HepG2 (cell line): Measurements from ENCODE around the gene TAMALIN. TPM values are rescaled to one million over a fixed set of nuclear protein-coding genes. Genes with fewer than 3 reads are reported as not detected.
A peak's percentile ranks its signal among the peaks of the same experiment; 100 is the strongest.

Experiments used
- CBX2 ChIP-seq, 2 experiments: fragments of 200-600 bp in 1 of 2; sonication (generic); formaldehyde crosslinking in 1 of 2; IDR thresholded peaks; 2 replicates each; pipeline versions ENCODE4 v1.7.0 to v1.8.1; 2018 to 2022; ENCODE audit warnings: low read depth in 2 of 2, low read length in 1 of 2, mild to moderate bottlenecking in 1 of 2, missing genetic modification reagents in 1 of 2
- GABPB1 ChIP-seq: IDR thresholded peaks from 2 replicates; pipeline ENCODE4 v1.6.1; 2016; ENCODE audit warnings: mild to moderate bottlenecking, missing genetic modification reagents, moderate library complexity, missing compliant biosample characterization
- GZF1 ChIP-seq: sonication (generic); formaldehyde crosslinking; IDR thresholded peaks from 2 replicates; pipeline ENCODE4 v1.5.1; 2020; ENCODE audit warnings: mild to moderate bottlenecking, missing genetic modification reagents
- HMG20A ChIP-seq: IDR thresholded peaks from 2 replicates; pipeline ENCODE4 v1.6.1; 2016; ENCODE audit warnings: borderline replicate concordance
- KLF12 ChIP-seq: sonication (generic); formaldehyde crosslinking; IDR thresholded peaks from 2 replicates; pipeline ENCODE4 v1.4.0; 2020; ENCODE audit warnings: missing genetic modification reagents, borderline replicate concordance
- KMT2A ChIP-seq: sonication (generic); formaldehyde crosslinking; IDR thresholded peaks from 2 replicates; pipeline ENCODE4 v1.4.0; 2020; ENCODE audit warnings: missing genetic modification reagents
- LBX2 ChIP-seq: sonication (generic); formaldehyde crosslinking; IDR thresholded peaks from 2 replicates; pipeline ENCODE4 v1.5.0; 2020; ENCODE audit warnings: missing genetic modification reagents, mild to moderate bottlenecking, borderline replicate concordance
- NR2F2 ChIP-seq: IDR thresholded peaks from 2 replicates; pipeline ENCODE4 v1.6.1; 2012; ENCODE audit warnings: low read depth, inconsistent platforms, borderline replicate concordance
- PBX2 ChIP-seq: IDR thresholded peaks from 2 replicates; pipeline ENCODE4 v1.6.1; 2016; ENCODE audit warnings: control low read depth
- RXRB ChIP-seq: IDR thresholded peaks from 2 replicates; pipeline ENCODE4 v1.6.1; 2016; ENCODE audit warnings: borderline replicate concordance, missing genetic modification reagents, missing compliant biosample characterization
- SOX5 ChIP-seq: IDR thresholded peaks from 2 replicates; pipeline ENCODE4 v1.6.1; 2016; ENCODE audit warnings: borderline replicate concordance
- TOPORS ChIP-seq: sonication (generic); formaldehyde crosslinking; IDR thresholded peaks from 2 replicates; pipeline ENCODE4 v1.8.0; 2023; ENCODE audit warnings: mild to moderate bottlenecking, missing genetic modification reagents
- ZNF281 ChIP-seq: sonication (generic); formaldehyde crosslinking; IDR thresholded peaks from 2 replicates; pipeline ENCODE4 v1.4.0; 2020; ENCODE audit warnings: missing genetic modification reagents, borderline replicate concordance
- ZNF326 ChIP-seq: sonication (generic); formaldehyde crosslinking; IDR thresholded peaks from 2 replicates; pipeline ENCODE4 v1.4.0; 2020; ENCODE audit warnings: missing genetic modification reagents, borderline replicate concordance
- ZNF33B ChIP-seq: sonication (generic); formaldehyde crosslinking; IDR thresholded peaks from 2 replicates; pipeline ENCODE4 v1.5.1; 2020; ENCODE audit warnings: mild to moderate bottlenecking, missing genetic modification reagents
- ZNF672 ChIP-seq: sonication (generic); formaldehyde crosslinking; IDR thresholded peaks from 2 replicates; pipeline ENCODE4 v1.8.1; 2022; ENCODE audit warnings: missing genetic modification reagents
- ZNF674 ChIP-seq: sonication (generic); formaldehyde crosslinking; IDR thresholded peaks from 2 replicates; pipeline ENCODE4 v1.5.0; 2020; ENCODE audit warnings: low read depth, mild to moderate bottlenecking, missing genetic modification reagents
- ZNF773 ChIP-seq: sonication (generic); formaldehyde crosslinking; IDR thresholded peaks from 2 replicates; pipeline ENCODE4 v1.4.0; 2020; ENCODE audit warnings: missing genetic modification reagents, borderline replicate concordance
- ZNF788 ChIP-seq: sonication (generic); formaldehyde crosslinking; IDR thresholded peaks from 2 replicates; pipeline ENCODE4 v1.5.0; 2020; ENCODE audit warnings: mild to moderate bottlenecking, missing genetic modification reagents, borderline replicate concordance
- polyA plus RNA-seq, 8 experiments: library from polyadenylated mRNA; depleted of rRNA in 3 of 8; stranded (reverse) in 7 of 8; unstranded in 1 of 8; fragments of >200 nt; fragmentation: Illumina TruSeq in 4 of 8; extraction: Trizol in 4 of 8; gene quantifications; 2 replicates each; pipeline versions ENCODE4 v1.2.1 to v1.2.3, GENCODE V29; 2011 to 2016; ENCODE audit warnings: low read depth in 4 of 8, missing spikeins in 1 of 8, mixed read lengths in 1 of 8; ENCODE audit not compliant: insufficient read depth in 1 of 8
- total RNA-seq, 5 experiments: library from RNA; depleted of rRNA; stranded (reverse); fragments of >200 nt; fragmentation: Illumina TruSeq; extraction: Trizol; gene quantifications; 2 replicates each; pipeline ENCODE4 v1.2.3, GENCODE V29; 2016; ENCODE audit warnings: low read depth in 1 of 5
- TF ChIP-seq, protein P1 (sequence below): sonication (generic); formaldehyde crosslinking; IDR thresholded peaks from 2 replicates; pipeline ENCODE4 v1.8.1; 2023; ENCODE audit warnings: mild to moderate bottlenecking, missing genetic modification reagents, borderline replicate concordance
- TF ChIP-seq, protein P2 (sequence below): sonication (generic); formaldehyde crosslinking; IDR thresholded peaks from 2 replicates; pipeline ENCODE4 v1.5.0; 2020; ENCODE audit warnings: missing genetic modification reagents

Gene TAMALIN
- total and polyA plus RNA-seq, 2 of the 13 experiments (the other 11 are each of a cell fraction or from before 2014, with no cell fraction given) = 2.9 to 10.9 TPM

GRCh38 chr12:52050758-52051541 lies 44.2 kb downstream of the TAMALIN start, which contains the start of gene NR4A1 (continued):
- TF ChIP-seq LBX2 (CRISPR knock-in tag) (no peak), HMG20A (CRISPR knock-in tag) (no peak), ZNF674 (CRISPR knock-in tag) (no peak), KLF12 (CRISPR knock-in tag) (peak; percentile 21; the same call in 1 of the 2 replicates), CBX2 (IDR thresholded peaks at IDR 0.05; ENCODE audit: low read depth, low read length) (no peak), CBX2 (CRISPR knock-in tag; IDR thresholded peaks at IDR 0.05; ENCODE audit: low read depth) (no peak), ZNF326 (CRISPR knock-in tag) (no peak), KMT2A (no peak), ZNF788 (peak; percentile 42), RXRB (peak; percentile 25), GABPB1 (peak; percentile 68; the same call in 1 of the 2 replicates), ZNF672 (no peak), GZF1 (CRISPR knock-in tag) (peak; percentile 20; the same call in 1 of the 2 replicates), NR2F2 (no peak; the same call in 1 of the 2 replicates), ZNF33B (CRISPR knock-in tag) (no peak), TOPORS (CRISPR knock-in tag) (0 out of 2 replicates have a peak, but pooled peaks have one; percentile 43), ZNF773 (CRISPR knock-in tag) (0 out of 2 replicates have a peak, but pooled peaks have one; percentile 24), ZNF281 (CRISPR knock-in tag) (peak; percentile 68; the same call in 1 of the 2 replicates), SOX5 (CRISPR knock-in tag) (peak; percentile 31; the same call in 1 of the 2 replicates), PBX2 (CRISPR knock-in tag) (no peak)
- TF ChIP-seq, protein P1, sequence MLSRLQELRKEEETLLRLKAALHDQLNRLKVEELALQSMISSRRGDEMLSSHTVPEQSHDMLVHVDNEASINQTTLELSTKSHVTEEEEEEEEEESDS (CRISPR knock-in tag) = no peak
- TF ChIP-seq, protein P2, sequence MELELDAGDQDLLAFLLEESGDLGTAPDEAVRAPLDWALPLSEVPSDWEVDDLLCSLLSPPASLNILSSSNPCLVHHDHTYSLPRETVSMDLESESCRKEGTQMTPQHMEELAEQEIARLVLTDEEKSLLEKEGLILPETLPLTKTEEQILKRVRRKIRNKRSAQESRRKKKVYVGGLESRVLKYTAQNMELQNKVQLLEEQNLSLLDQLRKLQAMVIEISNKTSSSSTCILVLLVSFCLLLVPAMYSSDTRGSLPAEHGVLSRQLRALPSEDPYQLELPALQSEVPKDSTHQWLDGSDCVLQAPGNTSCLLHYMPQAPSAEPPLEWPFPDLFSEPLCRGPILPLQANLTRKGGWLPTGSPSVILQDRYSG (CRISPR knock-in tag) = no peak
